GM21528 (cell line): ENCODE data around the gene DGKB.

Experiments
- ATAC-seq: cut with Tn5 transposase; IDR thresholded peaks from one replicate; pipeline ENCODE4 v1.9.1; 2021; ENCODE audit warnings: mild to moderate bottlenecking, moderate library complexity; ENCODE audit not compliant: unreplicated experiment, low FRiP score

DGKB gene

GRCh38 chr7:14258441-14258840 is 644.1 kb downstream of the DGKB start:
- no peak for ATAC-seq

DNA sequence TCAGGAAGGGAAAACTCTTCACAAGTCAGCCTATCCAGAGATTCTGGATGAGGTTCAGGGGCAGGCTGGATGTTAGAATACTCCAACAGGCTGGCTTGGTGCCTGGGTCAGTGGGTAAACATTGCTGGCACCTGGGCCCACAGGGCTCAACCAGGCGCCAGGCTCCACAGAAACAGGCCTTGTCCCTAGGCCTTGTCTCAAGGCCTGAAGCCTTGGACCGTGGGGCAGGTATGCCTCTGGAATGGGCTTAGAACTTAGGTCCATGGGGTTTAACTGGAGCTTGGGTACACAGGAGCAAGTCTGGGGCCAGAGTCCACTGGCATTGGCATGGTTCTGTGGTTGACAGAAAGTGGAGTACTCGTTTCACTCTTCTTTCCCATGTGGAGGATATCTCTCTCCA is 650.1 kb downstream of the DGKB start:
- ATAC-seq = no peak

DNA sequence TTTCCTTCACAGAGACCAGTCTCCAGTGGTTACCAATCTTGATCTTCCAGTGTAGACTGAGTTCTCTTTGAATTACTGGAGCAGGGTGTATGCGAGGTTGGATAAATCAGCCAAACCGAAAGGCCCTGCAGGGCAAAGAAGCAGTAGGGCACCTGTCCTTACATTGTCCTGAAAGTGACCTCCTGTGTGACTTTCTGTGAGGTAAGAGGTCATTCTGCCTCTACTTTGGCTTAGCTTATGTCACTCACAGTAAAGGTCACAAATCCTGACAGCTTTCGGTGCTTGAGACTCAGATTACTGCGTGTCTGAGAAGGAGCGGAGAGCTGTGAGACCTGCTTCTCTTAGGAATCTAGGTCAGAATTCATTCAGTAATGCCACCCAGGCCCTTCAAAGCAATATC is 660.4 kb downstream of the DGKB start:
- ATAC-seq = no peak

DNA sequence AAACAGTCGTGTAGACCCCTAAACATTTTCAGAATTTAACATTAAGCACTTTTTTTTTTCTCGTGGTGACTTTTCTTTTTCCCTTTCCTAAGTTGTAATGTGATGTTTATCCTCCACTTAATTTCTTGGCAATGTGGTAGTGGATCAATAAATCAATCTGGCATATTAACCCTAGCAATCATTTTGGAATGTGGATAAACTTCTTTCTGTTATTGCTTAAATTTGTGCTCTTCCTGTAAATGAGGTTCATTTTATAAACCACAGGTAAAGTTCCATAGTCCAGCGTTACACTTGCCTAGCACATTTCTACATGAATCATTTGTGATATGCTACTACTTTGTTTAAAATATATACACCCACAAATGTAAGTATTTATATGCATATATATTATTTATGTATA is 665.7 kb downstream of the DGKB start:
- ATAC-seq = no peak

GRCh38 chr7:14235056-14235455 is 667.5 kb downstream of the DGKB start:
- no peak for ATAC-seq

DNA sequence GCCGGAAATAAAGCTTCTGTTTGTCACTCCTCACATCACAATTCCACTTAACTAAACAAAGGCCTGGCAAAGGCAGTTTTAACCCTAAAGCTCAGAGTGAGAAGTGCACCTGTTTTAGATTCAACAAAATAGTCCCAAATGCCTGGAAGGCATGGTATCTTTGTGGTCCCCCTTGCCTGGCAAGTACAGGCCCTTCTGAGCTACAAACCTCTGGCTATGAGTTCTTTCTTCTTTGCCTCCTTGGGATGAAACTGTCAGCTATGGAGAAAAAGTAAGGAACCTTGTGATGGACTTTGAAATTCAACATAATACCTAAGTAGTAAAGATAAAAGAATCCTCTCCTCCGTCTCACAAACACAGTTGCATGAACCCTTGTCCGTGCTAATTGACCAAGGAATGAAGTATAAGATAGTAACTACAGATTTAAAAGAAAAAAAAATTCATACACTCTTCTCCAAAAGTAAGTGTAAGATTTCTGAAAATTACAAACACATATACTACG is 668.6 kb downstream of the DGKB start:
- ATAC-seq = no peak

GRCh38 chr7:14233076-14233867 is 669.3 kb downstream of the DGKB start:
- ATAC-seq = no peak

GRCh38 chr7:14229047-14229446 is 673.5 kb downstream of the DGKB start:
- no peak for ATAC-seq

DNA sequence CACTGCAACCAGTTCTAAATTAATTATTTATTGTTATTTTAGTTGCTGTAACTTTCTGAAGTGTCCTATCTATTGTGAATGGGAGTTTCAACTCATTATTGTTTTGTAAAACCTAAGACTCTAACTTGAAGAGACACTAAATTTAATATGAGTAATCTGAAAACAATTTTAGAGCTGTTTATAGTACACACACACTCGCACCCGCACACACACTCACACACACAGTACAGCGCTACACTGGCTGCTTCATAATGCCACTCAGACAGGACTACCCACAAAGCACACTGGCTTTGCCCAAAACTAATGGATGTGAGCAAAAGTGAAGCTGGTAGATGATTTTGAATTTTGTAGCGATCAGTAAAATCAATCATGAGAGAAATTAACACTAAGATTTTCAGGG is 674.2 kb downstream of the DGKB start:
- ATAC-seq = no peak

- no peak for ATAC-seq
Observed at GRCh38 chr7:14226126-14226525, 676.4 kb downstream of the DGKB start.

- no peak for ATAC-seq
Observed at GRCh38 chr7:14219125-14219524, 683.4 kb downstream of the DGKB start.

- ATAC-seq = no peak
Observed at GRCh38 chr7:14218338-14218737, 684.2 kb downstream of the DGKB start.

DNA sequence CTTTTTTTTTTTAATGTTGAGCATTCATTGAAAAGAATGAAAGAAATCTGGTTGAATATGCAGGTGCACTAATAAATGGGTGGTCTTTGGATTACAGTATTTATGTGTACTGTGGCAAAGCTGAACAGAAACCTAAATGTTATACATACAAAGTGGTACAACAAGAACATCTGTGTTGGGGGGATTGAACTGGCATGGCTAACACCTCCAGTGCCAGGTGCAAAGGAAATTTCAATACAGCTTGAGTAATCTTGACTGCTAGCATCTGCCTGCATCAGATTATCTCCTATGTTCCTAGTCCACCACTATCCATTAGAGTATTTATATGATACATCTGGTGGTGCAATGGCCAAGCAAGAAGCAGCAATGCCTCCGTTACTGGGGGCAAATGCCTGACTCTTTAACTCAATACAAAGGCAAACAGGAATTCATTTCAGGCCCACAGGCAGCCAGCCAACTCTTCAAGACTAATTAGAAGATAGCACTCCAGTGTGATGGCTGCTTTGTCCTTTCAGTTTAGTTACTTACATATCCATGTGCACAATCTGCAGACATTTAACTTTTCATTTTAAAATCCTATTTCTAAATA is 692.6 kb downstream of the DGKB start:
- no peak for ATAC-seq

GRCh38 chr7:14207711-14208110 is 694.8 kb downstream of the DGKB start:
- ATAC-seq = no peak

GRCh38 chr7:14207138-14207537 is 695.4 kb downstream of the DGKB start:
- ATAC-seq = no peak

DNA sequence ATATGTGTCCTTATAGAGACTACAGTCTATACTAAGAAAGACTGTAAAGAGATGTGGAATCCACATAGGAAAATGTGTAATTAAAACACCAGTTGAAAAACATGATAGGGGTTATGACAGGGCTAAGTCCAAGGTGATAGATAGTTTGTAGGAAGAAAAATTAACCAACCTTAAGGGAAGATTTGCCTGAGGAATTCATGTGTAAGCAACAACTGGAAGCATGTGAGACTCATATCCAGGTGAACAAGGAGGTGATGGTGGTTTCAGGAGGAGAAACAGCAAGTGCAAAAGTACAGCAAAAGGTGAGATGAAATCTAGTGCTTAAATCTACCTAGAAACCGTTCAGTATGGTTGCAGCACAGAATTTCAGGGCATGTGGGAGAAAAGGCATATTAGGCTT is 696.4 kb downstream of the DGKB start:
- no peak for ATAC-seq

GRCh38 chr7:14201353-14201752 is 701.2 kb downstream of the DGKB start:
- ATAC-seq = no peak

- ATAC-seq = no peak
Observed at GRCh38 chr7:14199336-14199735, 703.2 kb downstream of the DGKB start.

- ATAC-seq = no peak
Observed at GRCh38 chr7:14197280-14197679, 705.3 kb downstream of the DGKB start.

GRCh38 chr7:14196555-14196954 is 706.0 kb downstream of the DGKB start:
- ATAC-seq = no peak

- ATAC-seq = no peak
Observed at GRCh38 chr7:14195871-14196270, 706.7 kb downstream of the DGKB start.

GRCh38 chr7:14195079-14195478 is 707.5 kb downstream of the DGKB start:
- ATAC-seq = no peak
